Lower lobe of right lung (tissue), 2 donors: Measurements from ENCODE around the gene THAP10. TPM values are rescaled to one million over a fixed set of nuclear protein-coding genes. Genes with fewer than 3 reads are reported as not detected.

ENCODE experiments used
- ATAC-seq, 2 donors: fragments of 200-7000 bp; cut with Tn5 transposase; one replicate each; pipeline ENCODE4 v1.9.1; 2020 to 2022; ENCODE audit warnings: mild to moderate bottlenecking in 2 of 2, moderate library complexity in 2 of 2
- DNase-seq: peaks from one replicate; pipeline ENCODE4 v3.0.0-alpha.2; 2020
- H3K27ac ChIP-seq: fragments of 200-600 bp; one replicate; pipeline ENCODE4 v1.8.0; 2022
- H3K27me3 ChIP-seq: fragments of 200-600 bp; one replicate; pipeline ENCODE4 v1.8.0; 2022; ENCODE audit warnings: low read depth
- H3K36me3 ChIP-seq: fragments of 200-600 bp; one replicate; pipeline ENCODE4 v1.8.0; 2022; ENCODE audit warnings: mild to moderate bottlenecking
- H3K4me1 ChIP-seq: fragments of 200-600 bp; one replicate; pipeline ENCODE4 v1.8.0; 2022
- H3K4me3 ChIP-seq: fragments of 200-600 bp; one replicate; pipeline ENCODE4 v1.8.0; 2022; ENCODE audit warnings: mild to moderate bottlenecking
- H3K9me3 ChIP-seq: fragments of 200-600 bp; one replicate; pipeline ENCODE4 v1.8.0; 2022
- intact Hi-C: fragments of 100-400 bp; cut with DNase I; formaldehyde crosslinking; loops from one replicate; pipeline ENCODE4 v1.11.0; 2022
- total RNA-seq: library from RNA; stranded (reverse); fragmentation: NEBNext Ultra II Directional; extraction: Animal tissue kit (Norgen Biotek cat#: 25700); gene quantifications from one replicate; pipeline ENCODE4 v1.2.1, GENCODE V29; 2021
- TF ChIP-seq, protein P1 (sequence below): fragments of 200-600 bp; IDR thresholded peaks from one replicate; pipeline ENCODE4 v1.8.0; 2022; ENCODE audit warnings: antibody characterized with exemption, mild to moderate bottlenecking
- donor health status: DM: no; HTN: yes; CAD: no; lungs with severe emphysema.

THAP10 gene
- total RNA-seq, 1 donor from 2014 or later: 2.4 TPM

GRCh38 chr15:70916531-70916930 lies 24.3 kb upstream of the THAP10 start:
- H3K27me3 ChIP-seq: no peaks in the 10 kb centered on the region
- TF ChIP-seq, protein P1, sequence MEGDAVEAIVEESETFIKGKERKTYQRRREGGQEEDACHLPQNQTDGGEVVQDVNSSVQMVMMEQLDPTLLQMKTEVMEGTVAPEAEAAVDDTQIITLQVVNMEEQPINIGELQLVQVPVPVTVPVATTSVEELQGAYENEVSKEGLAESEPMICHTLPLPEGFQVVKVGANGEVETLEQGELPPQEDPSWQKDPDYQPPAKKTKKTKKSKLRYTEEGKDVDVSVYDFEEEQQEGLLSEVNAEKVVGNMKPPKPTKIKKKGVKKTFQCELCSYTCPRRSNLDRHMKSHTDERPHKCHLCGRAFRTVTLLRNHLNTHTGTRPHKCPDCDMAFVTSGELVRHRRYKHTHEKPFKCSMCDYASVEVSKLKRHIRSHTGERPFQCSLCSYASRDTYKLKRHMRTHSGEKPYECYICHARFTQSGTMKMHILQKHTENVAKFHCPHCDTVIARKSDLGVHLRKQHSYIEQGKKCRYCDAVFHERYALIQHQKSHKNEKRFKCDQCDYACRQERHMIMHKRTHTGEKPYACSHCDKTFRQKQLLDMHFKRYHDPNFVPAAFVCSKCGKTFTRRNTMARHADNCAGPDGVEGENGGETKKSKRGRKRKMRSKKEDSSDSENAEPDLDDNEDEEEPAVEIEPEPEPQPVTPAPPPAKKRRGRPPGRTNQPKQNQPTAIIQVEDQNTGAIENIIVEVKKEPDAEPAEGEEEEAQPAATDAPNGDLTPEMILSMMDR: no peak
- no peaks in the 10 kb centered on the region for H3K9me3 ChIP-seq
- no peak overlapping the region for H3K27ac ChIP-seq
- DNase-seq: peak; percentile 24
- H3K4me3 ChIP-seq: no peak overlapping the region
- intact Hi-C loops: no loop called here
- no peaks in the 10 kb centered on the region for H3K4me1 ChIP-seq
- ATAC-seq: no peak
- no peaks in the 10 kb centered on the region for H3K36me3 ChIP-seq

DNA sequence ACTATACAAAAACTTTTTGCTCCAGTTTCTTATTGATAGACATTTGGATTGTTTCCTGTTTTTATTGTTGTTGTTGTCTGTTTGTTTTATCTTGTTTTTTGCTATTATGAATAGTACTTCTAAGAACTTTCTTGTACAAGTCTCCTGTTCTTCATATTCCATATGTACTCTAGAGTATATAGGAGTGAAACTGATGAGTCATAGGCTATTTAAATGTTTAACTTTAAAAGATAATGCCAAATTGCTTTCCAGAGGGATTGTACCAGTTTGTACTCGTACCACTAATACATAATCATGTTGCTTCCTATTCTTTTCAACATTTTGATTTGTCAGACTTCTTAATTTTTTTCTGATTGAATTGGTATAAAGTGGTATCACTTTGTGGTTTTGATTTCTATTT lies 20.0 kb upstream of the THAP10 start:
- intact Hi-C loops: no loop called here
- H3K36me3 ChIP-seq: no peaks in the 10 kb centered on the region
- TF ChIP-seq, protein P1: no peak
- H3K4me3 ChIP-seq: no peak overlapping the region
- no peaks in the 10 kb centered on the region for H3K27me3 ChIP-seq
- no peak overlapping the region for H3K27ac ChIP-seq
- peaks cover 17% of the 10 kb centered on the region for H3K9me3 ChIP-seq
- no peak for DNase-seq
- no peaks in the 10 kb centered on the region for H3K4me1 ChIP-seq
- ATAC-seq: no peak

DNA sequence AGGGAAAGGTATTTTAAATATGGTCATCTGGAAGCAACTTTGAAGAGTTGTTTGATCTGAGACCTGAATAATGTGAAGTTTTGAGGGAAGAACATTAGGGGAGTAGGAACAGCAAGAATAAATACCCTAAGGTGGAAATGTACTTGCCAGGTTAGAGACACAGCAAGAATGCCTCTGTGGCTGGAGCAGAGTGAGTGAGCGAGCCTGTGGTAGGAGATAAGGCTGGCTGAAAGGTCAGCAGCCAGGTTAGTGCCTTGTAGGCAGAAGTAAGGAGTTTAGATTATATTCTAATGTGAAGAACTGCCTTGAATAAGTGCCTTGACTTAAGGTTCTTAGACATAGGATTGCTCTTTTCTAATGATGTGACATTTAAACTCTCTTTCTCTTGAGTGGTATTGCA lies 18.7 kb upstream of the THAP10 start:
- TF ChIP-seq, protein P1: no peak
- intact Hi-C loops: no loop called here
- ATAC-seq (no peak), DNase-seq (no peak)
- Histone ChIP-seq H3K36me3 (no peaks in the 10 kb centered on the region), H3K27me3 (no peaks in the 10 kb centered on the region), H3K4me1 (no peaks in the 10 kb centered on the region), H3K9me3 (peaks cover 20% of the 10 kb centered on the region), H3K27ac (no peak overlapping the region), H3K4me3 (no peak overlapping the region)

- intact Hi-C loops: no loop called here
- Histone ChIP-seq H3K4me1 (no peaks in the 10 kb centered on the region), H3K4me3 (no peak overlapping the region), H3K9me3 (peaks cover 20% of the 10 kb centered on the region), H3K27me3 (no peaks in the 10 kb centered on the region), H3K27ac (no peak overlapping the region), H3K36me3 (no peaks in the 10 kb centered on the region)
- TF ChIP-seq, protein P1: peak; percentile 9
- no peak for ATAC-seq
- no peak for DNase-seq
Measured at GRCh38 chr15:70907784-70908471, 15.7 kb upstream of the THAP10 start.

DNA sequence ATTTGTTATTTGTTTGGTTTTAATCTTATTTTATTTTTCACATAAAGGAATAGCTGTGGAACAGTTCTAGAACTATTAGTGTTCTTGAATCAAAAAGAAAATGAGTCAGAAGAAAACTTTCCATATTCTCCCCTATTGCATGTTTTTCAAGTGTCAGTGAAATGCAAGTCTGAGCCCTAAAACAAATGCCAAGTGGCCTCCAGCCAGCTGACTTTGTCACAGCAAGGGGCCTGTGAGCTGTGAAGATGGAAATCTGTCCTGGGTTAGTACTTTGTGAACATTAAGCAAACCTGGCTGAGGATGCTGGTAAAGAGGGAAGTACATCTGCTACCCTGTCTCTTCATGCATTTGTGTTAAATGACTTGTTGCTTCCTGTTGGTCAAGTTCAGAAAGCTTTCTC lies 14.6 kb upstream of the THAP10 start:
- peaks cover under 1% of the 10 kb centered on the region for H3K36me3 ChIP-seq
- H3K4me3 ChIP-seq: no peak overlapping the region
- intact Hi-C loops: no loop called here
- H3K9me3 ChIP-seq: peaks cover 20% of the 10 kb centered on the region
- no peak for ATAC-seq
- TF ChIP-seq, protein P1: no peak
- no peaks in the 10 kb centered on the region for H3K27me3 ChIP-seq
- H3K4me1 ChIP-seq: no peaks in the 10 kb centered on the region
- H3K27ac ChIP-seq: no peak overlapping the region
- no peak for DNase-seq
